HG02610 (cell line): ENCODE measurements around the gene YIPF3.
"Not testable (repeated sequence)": the region's sequence is repeated elsewhere in the genome, so short reads cannot be mapped to it uniquely, and the experiment has no call there.

Source experiments
- ATAC-seq: cut with Tn5 transposase; IDR thresholded peaks from one replicate; pipeline ENCODE4 v1.9.1; 2021; ENCODE audit warnings: mild to moderate bottlenecking, moderate library complexity; ENCODE audit not compliant: unreplicated experiment

Gene YIPF3

DNA sequence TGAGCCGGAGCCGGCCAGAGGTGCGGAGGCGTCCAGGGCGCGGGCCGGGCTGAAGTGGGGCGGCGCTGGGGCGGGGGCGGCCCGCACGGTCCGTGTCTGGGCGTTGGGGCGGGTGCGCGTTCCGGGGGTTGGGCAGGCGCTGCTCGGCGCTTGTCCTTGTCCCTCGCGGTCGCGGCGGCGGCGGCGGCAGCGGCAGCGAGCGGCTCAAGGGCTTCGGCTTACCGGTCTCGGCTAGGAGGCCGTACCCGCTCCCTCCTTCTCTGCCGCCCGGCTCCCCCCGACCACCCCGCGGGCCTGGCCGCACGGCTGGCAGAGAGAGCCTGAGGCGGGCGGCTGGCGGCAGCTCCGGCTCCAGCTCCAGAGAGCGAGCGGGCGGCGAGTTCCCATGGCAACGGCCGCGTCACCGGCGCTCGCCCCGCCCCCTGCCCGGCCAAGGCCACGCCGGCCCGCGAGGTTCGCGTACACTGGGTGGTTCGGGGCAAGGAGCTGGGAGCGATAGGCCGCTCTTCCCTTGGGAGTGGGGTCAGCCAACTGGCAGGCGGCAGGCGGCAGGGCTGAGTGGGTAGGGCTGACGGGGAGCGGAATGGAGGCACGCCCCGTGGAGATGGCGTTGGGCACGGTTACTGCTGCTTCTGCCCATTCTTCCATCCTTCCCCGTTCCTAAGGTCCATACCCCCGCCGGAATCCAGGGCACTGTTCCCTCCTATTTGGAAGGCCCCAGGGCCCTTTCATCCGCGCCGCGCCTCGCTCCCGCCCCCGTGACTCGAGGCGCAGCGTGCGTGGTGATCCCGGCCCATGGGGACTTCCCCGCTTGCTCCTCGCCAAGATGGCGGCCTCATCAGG is 6.5 kb downstream of the YIPF3 start, which contains the start of gene LRRC73:
Gene LRRC73 (minus strand): TSS at position 363 of the 843 bp plus-strand sequence. CDS start 561 bp downstream, outside the sequence.
- peak; percentile 69 for ATAC-seq

DNA sequence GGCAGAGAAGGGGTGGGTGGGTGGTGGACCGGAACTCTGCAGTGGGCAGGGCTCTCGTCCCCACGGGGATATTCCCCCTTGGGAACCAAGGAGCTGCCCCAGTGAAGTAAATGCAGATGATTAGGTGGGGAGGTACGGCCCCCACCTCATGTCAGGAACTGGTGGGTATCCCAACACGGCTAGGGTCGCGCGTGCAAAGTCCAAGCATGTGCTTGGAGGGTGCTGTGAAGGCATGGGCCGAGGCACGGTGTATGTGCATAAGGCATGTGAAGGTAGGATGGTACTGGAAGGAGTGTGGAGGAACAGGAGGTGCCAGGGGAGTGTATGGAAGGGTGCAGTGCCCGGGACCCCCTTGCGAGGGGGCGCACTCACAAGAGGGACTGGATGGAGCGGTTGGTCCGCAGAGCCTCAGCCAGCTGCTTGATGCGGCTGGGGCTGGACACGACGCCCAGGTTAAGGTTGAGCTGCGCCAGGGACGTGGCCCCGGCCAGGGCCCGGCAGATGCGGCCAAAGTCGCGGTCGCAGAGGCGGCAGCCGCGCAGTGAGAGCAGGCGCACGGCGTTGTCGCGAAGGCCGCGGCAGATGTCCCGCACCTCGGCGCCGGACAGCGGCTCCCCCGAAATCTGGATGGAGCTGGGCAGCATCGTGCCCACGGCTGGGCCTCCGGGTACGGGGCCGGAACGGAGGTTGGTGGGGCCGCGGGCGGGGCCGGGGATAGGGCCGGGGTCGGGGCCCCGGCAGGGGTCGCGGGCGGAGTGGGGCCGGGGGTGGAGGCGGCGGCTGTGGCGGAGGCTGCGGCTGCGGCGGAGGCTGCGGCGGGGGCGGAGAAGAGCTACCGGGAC is 7.4 kb downstream of the YIPF3 start:
- peak; percentile 3 for ATAC-seq

DNA sequence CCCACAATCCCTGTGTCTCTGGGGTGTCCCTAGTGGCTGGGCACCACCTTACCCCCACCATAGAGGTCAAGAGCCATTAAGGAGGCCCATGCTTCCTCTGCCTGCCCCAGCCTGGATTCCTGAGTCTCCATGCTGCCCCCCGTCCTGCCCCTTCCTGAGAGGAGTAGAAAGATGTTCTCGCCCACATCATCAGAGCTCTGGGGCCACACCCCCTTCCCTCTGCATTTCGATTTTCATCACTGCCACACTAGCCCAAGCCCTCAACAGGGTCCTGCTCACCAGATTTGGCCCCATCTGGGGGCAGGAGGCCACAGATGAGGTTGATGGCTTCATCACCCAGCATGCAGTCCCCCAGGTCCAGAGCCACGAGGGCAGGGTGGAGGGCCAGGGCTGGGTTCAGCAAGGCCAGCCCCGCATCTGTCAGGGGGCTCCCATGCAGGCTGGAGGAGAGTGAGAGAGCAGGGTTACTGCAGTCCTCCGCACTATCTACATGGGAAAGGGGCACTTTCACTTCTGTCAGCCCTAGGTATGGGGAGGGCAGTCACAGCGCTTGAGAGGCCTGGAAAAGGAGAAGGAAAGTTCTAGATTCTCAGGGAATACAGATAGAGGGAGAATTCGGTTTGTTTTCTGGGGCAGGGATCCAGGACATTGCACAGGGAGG is 8.1 kb downstream of the YIPF3 start:
- no peak for ATAC-seq

DNA sequence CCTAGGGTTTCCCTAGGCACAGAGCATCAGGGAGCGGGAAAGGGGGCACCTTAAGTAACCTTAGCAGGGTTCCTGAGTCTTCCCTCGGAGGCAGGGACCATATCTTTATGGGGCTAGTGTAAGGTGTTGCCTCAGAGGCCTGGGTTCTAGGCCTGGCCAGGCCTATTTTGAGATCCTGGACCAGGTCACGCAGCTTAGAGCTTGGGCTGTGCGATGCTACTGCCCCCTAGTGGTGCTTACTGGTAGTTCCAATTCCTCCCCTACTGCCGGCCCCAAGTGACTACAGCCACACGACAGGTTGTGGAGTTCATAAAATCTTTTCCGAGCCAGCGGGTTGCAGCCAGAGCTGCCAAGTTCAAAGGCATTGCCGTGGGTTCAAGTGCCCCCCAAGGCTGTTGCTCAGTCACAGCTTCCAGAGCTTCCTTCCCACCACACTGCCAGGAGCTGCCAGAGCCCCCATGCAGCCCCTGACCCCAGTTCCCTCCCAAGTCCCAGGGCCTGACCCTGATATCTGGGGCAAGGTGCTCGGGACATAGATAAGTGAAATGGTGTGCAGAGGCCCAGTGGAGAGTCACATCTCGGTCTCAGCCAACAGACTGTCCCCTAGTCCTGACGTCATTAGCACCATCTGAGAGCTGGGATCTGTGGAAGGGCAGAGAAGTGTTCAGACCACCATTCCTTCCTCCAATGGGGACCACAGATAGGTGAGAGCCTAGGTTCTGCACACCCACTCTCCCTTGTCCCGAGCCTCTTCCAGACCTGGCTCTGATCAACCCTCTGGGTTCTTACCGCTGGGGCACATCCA is 9.9 kb downstream of the YIPF3 start:
- ATAC-seq = no peak

DNA sequence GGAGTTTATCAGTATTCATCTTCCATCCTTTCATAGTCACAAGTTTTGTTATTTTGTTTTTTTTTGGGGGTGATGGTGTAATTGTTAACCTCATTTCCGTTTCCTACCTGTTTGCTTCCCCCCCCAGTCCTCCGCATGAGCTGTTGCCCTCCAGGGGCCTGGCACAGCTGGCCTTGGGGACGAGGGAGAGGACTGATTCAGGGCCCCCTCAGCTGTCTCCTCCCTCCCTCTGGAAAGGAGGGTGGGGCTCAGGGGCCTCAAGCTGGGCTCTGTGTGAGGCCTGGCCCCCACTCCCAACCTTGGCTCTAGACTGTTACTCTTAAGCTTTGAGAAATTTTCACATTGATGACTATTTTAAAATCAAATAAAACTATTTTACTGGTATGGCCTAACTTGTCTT is 10.6 kb downstream of the YIPF3 start:
- no peak for ATAC-seq

DNA sequence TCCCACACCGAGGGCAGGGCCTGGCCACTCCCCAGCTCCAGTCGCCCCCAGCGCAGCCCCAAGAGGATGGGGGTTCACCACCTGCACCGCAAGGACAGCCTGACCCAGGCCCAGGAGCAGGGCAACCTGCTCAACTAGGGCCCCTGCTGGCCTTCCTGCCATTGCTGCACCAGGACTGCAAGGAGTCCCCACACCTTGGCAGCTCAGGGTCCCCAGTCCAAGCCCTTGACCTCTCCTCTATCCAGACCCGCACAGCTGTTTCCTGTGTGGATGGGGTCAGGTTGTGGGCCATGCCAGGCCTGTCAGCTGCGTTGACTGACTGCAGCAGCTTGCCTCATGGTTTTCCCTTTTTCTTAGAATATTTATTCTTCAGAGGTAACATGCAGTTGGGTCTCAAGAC is 11.0 kb downstream of the YIPF3 start:
- no peak for ATAC-seq

DNA sequence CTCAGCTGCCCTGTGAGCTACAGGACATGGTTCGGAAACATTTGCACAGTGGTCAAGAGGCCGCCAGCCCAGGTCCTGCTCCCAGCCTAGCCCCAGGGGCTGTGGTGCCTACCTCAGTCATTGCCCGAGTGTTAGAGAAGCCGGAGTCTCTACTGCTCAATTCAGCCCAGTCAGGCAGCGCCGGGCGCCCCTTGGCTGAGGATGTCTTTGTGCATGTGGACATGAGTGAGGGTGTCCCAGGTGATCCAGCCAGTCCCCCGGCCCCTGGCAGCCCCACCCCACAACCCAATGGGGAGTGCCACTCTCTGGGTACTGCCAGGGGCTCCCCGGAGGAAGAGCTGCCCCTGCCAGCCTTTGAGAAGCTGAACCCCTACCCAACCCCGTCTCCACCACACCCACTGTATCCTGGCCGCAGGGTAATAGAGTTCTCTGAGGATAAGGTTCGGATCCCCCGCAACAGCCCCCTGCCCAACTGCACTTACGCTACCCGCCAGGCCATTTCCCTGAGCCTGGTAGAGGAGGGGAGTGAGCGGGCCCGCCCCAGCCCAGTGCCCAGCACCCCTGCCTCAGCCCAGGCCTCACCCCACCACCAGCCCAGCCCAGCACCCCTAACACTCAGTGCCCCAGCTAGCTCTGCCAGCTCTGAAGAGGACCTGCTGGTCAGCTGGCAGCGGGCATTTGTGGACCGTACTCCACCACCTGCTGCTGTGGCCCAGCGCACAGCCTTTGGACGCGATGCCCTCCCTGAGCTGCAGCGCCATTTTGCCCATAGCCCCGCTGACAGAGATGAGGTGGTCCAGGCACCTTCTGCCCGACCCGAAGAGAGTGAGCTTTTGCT is 11.8 kb downstream of the YIPF3 start:
- no peak for ATAC-seq

DNA sequence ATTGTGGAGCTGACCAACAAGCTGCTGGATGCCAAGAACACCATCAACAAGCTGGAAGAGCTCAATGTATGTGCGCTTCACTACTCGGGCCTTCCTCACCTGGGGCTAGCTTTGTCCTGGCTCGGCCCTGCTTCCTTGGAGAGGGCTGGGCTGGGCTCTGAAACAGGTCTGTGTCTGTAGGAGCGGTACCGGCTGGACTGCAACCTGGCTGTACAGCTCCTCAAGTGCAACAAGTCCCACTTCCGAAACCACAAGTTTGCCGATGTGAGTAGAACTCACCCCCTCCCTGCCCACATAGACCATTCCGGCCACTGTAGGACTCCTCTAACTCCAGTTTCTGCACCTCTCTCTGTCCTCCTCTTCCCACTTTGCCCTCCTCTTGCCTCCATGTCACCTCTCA is 13.3 kb downstream of the YIPF3 start:
- ATAC-seq = no peak

DNA sequence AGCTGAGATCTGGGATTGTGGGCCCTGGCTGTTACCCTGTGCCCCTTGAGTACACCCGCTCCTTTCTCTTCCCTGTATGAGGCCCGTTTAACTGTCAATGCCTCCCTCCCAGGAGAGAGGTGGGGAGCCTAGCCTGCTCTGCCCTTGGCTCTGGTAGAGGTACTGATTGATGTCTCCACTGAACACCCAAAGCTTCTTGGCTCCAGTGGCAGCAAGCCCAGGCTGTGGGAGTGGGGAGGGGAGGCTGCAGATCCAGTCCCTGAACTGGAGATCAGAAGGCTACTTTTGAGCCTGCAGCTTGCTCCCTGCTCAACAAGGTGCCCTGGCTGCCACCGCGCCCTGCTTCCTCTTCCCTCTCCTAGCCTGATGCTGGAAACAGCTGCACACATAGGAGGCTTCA is 14.1 kb downstream of the YIPF3 start:
- no peak for ATAC-seq

DNA sequence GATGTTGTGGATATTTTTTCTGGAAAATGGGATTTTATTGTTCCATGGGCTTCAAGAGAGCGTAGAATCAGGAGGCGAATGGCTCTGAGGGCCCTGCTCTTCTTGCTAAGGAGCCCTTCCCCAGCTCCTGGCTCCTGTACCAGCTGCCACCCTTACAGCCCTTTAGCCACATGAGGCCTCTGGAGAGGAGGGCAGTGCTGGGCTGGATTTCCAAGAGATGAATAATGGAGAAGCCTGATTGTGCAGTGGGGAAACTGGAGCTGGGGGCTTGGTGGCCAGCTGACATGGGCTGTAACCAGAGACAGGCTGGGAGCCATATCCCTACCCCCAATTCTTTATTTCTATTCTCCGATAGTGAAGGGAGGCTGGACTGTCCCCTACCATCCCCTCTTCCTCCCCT is 15.8 kb downstream of the YIPF3 start:
- no peak for ATAC-seq

DNA sequence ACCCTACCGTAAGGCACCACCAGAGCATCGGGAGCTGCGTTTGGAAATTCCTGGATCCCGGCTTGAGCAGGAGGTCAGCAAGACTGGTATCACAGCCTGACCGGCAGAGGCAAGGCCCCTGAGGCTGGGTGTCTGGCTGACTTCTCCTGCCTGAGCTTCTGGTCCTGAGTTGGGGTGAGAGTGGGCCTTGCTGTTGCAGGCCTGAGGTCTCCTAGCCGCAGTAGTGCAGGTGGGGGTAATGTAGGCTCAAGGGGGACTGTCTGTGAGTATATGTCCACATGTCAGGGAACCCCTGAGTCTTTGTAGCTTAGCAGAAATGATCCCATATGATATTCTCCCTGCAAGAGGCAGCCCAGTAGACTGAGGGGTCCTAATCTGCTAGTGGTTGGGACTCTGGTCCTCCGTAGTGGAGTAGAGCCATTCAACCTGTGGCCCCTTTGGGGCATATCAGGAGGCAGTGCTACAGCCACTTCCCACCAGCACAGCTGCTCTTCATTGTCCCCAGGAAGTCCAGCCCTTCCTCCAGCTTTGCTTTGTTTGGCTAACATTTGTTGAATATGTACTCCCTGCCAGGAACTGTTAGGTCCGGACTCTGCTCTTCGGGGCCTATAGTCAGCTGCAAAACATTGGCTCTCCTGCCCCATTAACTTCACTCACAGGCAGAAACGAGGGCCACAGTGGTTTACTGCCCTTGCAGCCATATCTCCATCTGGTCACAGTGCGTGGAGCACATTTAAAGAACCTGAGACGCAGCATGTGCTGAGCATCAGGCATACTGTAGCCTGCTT is 17.5 kb downstream of the YIPF3 start:
- no peak for ATAC-seq

DNA sequence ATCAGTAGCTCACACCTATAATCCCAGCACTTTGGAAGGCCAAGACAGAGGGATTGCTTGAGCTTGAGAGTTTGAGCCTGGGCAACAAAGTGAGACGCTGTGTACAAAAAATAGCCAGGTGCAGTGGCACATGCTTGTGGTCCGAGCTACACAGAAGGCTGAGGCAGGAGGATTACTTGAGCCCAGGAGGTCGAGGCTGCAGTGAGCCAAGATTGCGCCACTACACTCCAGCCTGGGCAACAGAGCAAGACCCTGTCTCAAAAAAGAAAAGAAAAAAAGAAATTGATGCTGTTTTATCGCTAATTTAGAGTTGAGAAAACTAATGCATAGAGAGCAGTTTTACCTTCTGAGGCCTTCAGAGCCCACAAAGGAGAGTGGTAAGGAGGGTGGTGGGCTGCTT is 18.4 kb downstream of the YIPF3 start:
- ATAC-seq = not testable (repeated sequence)

DNA sequence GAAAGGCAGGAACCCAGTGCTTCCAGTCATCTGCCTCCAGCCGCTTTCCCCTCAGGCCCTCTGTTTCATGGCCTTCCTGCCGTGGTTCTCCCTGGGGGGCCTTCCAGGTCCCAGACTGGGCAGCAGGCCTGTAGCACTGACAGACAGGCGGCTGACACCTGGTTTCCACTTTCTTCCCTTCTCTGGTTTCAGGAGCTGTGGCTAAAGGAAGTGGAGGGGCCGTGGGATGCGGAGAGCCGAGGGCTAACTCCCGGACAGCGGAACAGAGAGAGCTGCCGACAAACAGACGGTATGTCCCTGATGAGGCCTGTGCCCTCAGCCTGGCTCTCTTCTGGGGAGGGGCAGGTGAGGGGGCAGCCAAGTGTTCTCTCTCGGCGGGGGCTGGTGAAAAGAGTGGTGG is 19.0 kb downstream of the YIPF3 start:
- ATAC-seq = no peak

DNA sequence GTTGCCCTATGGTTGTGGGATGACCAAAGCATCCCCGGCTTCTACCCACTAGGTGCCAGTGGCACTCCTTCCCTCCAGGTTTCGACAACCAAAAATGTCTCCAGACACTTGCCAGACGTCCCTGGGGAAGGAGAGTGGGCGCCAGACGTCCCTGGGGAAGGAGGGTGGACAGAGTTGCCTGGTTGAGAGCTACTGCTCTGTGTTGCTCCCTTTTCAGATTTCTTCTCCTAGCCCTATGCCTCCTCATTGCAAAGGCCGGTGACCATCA is 19.7 kb downstream of the YIPF3 start:
- ATAC-seq = no peak

DNA sequence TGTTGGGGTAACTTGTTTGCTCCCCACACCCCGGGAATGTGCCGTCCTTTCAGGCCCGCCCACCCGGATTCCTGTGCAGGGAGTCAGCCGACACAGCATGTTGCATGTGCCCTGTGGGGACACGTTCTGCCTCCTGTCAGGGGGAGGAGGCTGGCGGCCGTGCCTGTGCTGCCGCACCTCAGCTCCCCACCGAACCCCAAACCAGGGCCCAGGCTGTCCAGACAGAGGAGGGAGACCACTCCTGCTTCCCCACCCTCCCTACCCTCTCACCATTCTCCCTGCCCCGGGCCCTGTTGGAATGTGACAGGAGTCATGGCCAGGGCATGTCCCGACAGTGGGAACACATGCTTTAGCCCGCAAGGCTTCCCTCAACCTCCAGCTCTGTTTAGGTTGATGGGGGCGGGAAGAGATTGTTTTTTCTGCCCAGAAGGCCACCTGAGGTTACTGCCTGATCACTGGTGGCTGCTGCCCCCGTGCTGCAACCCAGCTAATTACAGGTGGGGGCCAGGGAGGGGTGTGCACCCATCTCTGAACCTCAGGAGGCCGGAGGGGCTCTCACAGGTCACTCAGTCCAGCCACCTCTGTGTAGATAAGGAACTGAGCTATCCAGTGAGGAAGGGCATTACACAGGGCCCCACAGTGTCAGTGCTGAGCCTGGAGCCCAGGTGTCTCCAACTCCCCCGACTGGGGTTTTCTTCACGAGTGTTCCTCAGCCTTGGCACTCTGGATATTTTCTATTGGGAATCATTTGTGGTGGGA is 20.2 kb downstream of the YIPF3 start:
- no peak for ATAC-seq

DNA sequence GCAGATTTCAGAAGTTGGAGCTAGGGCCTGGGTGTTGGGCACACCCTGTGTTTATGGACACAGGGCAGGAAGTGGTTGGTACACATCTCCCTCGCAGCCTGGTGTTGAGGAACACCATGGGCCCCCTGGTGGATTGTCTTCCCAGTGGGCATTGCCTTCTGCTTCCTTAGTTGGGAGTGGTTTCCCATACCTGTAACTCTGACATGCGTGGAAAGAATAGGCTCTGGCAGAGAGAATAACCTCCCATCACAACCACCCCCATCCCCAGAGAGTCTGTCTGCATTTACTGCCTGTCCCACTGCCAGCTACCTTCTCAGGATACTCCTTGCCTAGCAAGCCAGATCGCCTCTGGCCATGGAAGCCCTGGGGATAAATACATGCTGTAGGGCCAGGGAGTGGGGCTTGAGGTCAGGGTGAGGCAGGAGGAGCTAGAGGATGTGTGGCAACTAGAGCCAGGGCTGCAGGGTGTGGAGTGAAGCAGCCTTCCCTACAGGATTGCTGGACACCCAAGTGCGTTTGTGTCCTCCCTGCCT is 21.3 kb downstream of the YIPF3 start:
- no peak for ATAC-seq

DNA sequence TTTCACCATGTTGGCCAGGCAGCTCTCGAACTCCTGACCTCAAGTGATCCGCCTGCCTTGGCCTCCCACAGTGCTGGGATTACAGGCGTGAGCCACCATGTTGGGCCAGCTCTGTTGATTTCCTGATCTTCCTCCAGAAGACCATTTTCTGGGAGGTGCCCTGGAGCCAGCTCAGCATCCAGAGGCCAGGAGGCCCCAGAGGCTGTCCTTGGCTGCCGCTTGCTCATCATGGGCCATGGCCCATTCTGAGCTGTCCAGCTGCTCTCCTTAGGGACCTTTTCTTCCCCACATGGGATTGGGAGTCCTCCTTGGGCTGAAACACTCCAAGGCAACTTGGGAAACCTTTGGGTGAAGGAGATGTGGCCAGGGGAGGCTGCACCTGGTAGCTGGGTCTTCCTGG is 22.0 kb downstream of the YIPF3 start:
- no peak for ATAC-seq

DNA sequence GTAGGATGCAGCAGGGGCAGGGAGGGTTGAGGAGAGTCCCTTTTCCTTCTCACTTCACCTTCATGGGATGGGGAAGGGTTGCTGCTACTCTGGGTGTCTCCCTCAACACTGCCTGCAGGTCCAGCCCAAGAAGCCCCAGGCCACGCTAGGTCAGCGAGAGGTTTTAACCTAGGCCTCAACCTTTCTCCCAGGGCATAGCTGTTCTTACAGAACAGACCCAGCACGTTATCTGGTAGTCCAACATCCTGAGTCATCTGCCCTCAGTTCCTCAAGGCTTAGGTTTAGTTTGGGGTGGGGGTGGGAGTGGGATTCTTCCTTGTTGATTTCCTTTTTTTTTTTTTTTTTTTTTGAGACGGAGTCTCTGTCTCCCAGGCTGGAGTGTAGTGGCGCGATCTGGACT is 22.4 kb downstream of the YIPF3 start:
- no peak for ATAC-seq
